SK-N-SH treated with all-trans-retinoic acid at 6 μM for 48 hours (cell line): ENCODE data around the gene KCNN2.

ENCODE experiments used
- ATAC-seq: fragments of 200-7000 bp; cut with Tn5 transposase; 3 replicates; pipeline ENCODE4 v1.9.1; 2020; ENCODE audit warnings: mild to moderate bottlenecking, moderate library complexity
- ARNTL ChIP-seq: fragments of 450-650 bp; formaldehyde crosslinking; IDR thresholded peaks from 2 replicates; pipeline ENCODE4 v1.5.0; 2020; ENCODE audit warnings: low read depth, mild to moderate bottlenecking, moderate library complexity, borderline replicate concordance
- BACH2 ChIP-seq: fragments of 250-450 bp; sonication (Bioruptor Pico); IDR thresholded peaks from 2 replicates; pipeline ENCODE4 v1.9.0; 2021; ENCODE audit warnings: mild to moderate bottlenecking, borderline replicate concordance
- CREB5 ChIP-seq: fragments of 250-450 bp; sonication (Bioruptor Pico); IDR thresholded peaks from 2 replicates; pipeline ENCODE4 v1.5.1; 2020; ENCODE audit warnings: low read depth, mild to moderate bottlenecking, moderate library complexity
- CSDC2 ChIP-seq: fragments of 250-450 bp; sonication (Bioruptor Pico); IDR thresholded peaks from 2 replicates; pipeline ENCODE4 v1.5.0; 2020; ENCODE audit warnings: mild to moderate bottlenecking, moderate library complexity
- CSRNP3 ChIP-seq: fragments of 250-450 bp; sonication (Bioruptor Pico); IDR thresholded peaks from 2 replicates; pipeline ENCODE4 v1.5.1; 2021; ENCODE audit warnings: mild to moderate bottlenecking, moderate library complexity
- GLIS3 ChIP-seq: fragments of 250-450 bp; sonication (Bioruptor Pico); IDR thresholded peaks from 2 replicates; pipeline ENCODE4 v1.5.0; 2020; ENCODE audit warnings: mild to moderate bottlenecking, moderate library complexity
- ISL1 ChIP-seq: fragments of 250-450 bp; sonication (Bioruptor Pico); IDR thresholded peaks from 2 replicates; pipeline ENCODE4 v2.1.2; 2022; ENCODE audit warnings: mild to moderate bottlenecking, moderate library complexity
- OSR1 ChIP-seq: fragments of 250-450 bp; sonication (Bioruptor Pico); IDR thresholded peaks from 2 replicates; pipeline ENCODE4 v1.8.0; 2022; ENCODE audit warnings: moderate library complexity, mild to moderate bottlenecking, inconsistent platforms
- POU6F1 ChIP-seq: fragments of 250-450 bp; sonication (Bioruptor Pico); IDR thresholded peaks from 2 replicates; pipeline ENCODE4 v1.8.0; 2021; ENCODE audit warnings: low read depth, mild to moderate bottlenecking, moderate library complexity, borderline replicate concordance
- PPARA ChIP-seq: fragments of 250-450 bp; sonication (Bioruptor Pico); IDR thresholded peaks from 2 replicates; pipeline ENCODE4 v1.5.0; 2020; ENCODE audit warnings: mild to moderate bottlenecking, borderline replicate concordance
- RARB ChIP-seq: fragments of 250-450 bp; sonication (Bioruptor Pico); IDR thresholded peaks from 2 replicates; pipeline ENCODE4 v1.8.0; 2021; ENCODE audit warnings: mild to moderate bottlenecking, moderate library complexity
- SNAI2 ChIP-seq: fragments of 250-450 bp; sonication (Bioruptor Pico); IDR thresholded peaks from 2 replicates; pipeline ENCODE4 v1.5.0; 2020; ENCODE audit warnings: mild to moderate bottlenecking, moderate library complexity
- TOX ChIP-seq: fragments of 250-450 bp; sonication (Bioruptor Pico); IDR thresholded peaks from 2 replicates; pipeline ENCODE4 v1.8.0; 2021; ENCODE audit warnings: mild to moderate bottlenecking, moderate library complexity, borderline replicate concordance
- TSHZ2 ChIP-seq: fragments of 250-450 bp; sonication (Bioruptor Pico); IDR thresholded peaks from 2 replicates; pipeline ENCODE4 v1.5.0; 2020; ENCODE audit warnings: mild to moderate bottlenecking, moderate library complexity
- ZC3H10 ChIP-seq: fragments of 250-450 bp; sonication (Bioruptor Pico); IDR thresholded peaks from 2 replicates; pipeline ENCODE4 v1.5.1; 2021; ENCODE audit warnings: mild to moderate bottlenecking, moderate library complexity
- ZFP3 ChIP-seq: fragments of 250-450 bp; sonication (Bioruptor Pico); IDR thresholded peaks from 2 replicates; pipeline ENCODE4 v1.5.0; 2020; ENCODE audit warnings: mild to moderate bottlenecking, moderate library complexity
- ZFP30 ChIP-seq: fragments of 450-650 bp; formaldehyde crosslinking; IDR thresholded peaks from 2 replicates; pipeline ENCODE4 v1.5.0; 2022; ENCODE audit warnings: mild to moderate bottlenecking, moderate library complexity
- ZNF565 ChIP-seq: fragments of 450-650 bp; formaldehyde crosslinking; conservative IDR thresholded peaks from 2 replicates; pipeline ENCODE4 v1.5.0; 2020; ENCODE audit warnings: low read depth, mild to moderate bottlenecking, moderate library complexity
- ZNF70 ChIP-seq: fragments of 450-650 bp; formaldehyde crosslinking; IDR thresholded peaks from 2 replicates; pipeline ENCODE4 v1.5.0; 2020; ENCODE audit warnings: mild to moderate bottlenecking, moderate library complexity
- ZNF8 ChIP-seq: fragments of 450-650 bp; formaldehyde crosslinking; IDR thresholded peaks from 2 replicates; pipeline ENCODE4 v1.5.0; 2020; ENCODE audit warnings: mild to moderate bottlenecking, moderate library complexity

The KCNN2 gene

GRCh38 chr5:114369680-114370417, 8.0 kb downstream of the KCNN2 start:
- ATAC-seq: no peak
- TF ChIP-seq SNAI2 (CRISPR knock-in tag): no peak
- TF ChIP-seq CSDC2 (CRISPR knock-in tag): no peak
- no peak for TF ChIP-seq ISL1
- TF ChIP-seq RARB (CRISPR knock-in tag): no peak
- no peak for TF ChIP-seq CSRNP3 (CRISPR knock-in tag)
- no peak for TF ChIP-seq CREB5 (CRISPR knock-in tag)
- TF ChIP-seq TOX: no peak
- TF ChIP-seq OSR1 (CRISPR knock-in tag): no peak
- no peak for TF ChIP-seq ZNF70 (CRISPR knock-in tag)
- no peak for TF ChIP-seq BACH2 (CRISPR knock-in tag)
- TF ChIP-seq PPARA (CRISPR knock-in tag): no peak
- TF ChIP-seq TSHZ2: no peak
- no peak for TF ChIP-seq ARNTL (CRISPR knock-in tag)
- no peak for TF ChIP-seq POU6F1 (CRISPR knock-in tag)
- no peak for TF ChIP-seq GLIS3 (CRISPR knock-in tag)
- TF ChIP-seq ZNF8 (CRISPR knock-in tag): no peak
- TF ChIP-seq ZFP30: no peak
- TF ChIP-seq, all 23 proteins: peak for 0

GRCh38 chr5:114377050-114377844, 15.4 kb downstream of the KCNN2 start:
- no peak for ATAC-seq
- TF ChIP-seq ZNF565 (CRISPR knock-in tag) (no peak), ZFP3 (CRISPR knock-in tag) (no peak), ZC3H10 (no peak), POU6F1 (CRISPR knock-in tag) (no peak), GLIS3 (CRISPR knock-in tag) (no peak)

- no peak for ATAC-seq
- TF ChIP-seq ZNF565 (CRISPR knock-in tag) (no peak), CSDC2 (CRISPR knock-in tag) (no peak), ISL1 (no peak)
- TF ChIP-seq, all 23 proteins: peak for 0
These were observed 16.1 kb downstream of the KCNN2 start for GRCh38 chr5:114377946-114378345.
